ENCODE measurements around the gene FANCF.

The FANCF gene

DNA sequence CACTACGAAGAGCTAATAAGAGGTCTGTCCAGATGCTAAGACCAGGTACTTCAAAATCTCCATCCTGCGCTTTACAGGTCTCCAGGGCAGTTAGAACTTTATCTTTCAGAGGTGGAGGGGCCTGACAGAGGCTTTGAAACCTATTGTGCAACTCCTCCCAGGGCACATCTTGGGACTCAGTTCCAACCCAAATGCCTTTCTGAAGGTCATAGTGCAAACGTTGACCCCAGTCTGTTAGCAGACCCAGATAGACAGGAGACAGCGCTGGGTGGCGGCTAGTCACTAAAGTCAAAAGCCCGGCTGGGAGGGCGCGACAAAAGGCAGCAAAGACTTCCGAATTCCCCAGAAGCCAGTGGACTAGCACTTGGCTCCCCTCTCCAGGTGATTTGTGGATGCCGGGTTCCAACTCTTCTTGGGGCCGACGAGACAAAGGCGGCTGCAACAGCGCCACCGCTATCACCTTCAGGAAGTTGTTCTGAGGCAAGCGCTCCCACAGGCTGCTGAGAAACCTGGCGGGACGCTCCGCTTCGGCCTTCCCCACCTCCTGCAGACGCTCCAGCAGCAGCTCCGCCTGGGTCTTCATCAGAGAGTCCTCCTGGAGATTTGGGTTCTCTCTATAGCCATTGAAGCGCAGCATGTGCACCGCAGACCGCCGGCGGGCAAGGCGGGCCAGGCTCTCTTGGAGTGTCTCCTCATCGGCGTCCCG, 728 bp downstream of the FANCF start:
- DNase-seq, result peak; percentile 54

- DNase-seq, result no peak
These were observed 7.8 kb downstream of the FANCF start for GRCh38 chr11:22617868-22618267.

DNA sequence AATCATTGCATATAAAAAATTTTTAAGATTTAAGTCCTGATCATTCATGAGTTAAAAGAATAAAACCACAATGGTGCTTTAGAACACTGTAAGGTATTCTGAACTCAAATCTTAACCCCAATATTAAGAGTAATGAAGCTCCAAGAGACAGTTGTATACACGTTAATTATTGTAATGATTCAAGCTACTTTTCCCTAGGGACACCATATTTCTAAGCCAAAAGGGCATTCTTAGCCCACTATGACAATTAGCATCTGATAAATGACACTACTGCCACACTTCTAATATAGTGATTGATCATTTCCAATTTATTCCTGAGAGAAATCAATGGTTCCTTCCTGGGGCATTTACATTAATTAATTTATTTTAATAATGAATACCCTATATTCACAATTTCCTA, 21.7 kb downstream of the FANCF start:
- no peak for DNase-seq

- no peak for DNase-seq
These were observed 23.1 kb downstream of the FANCF start for GRCh38 chr11:22602504-22602903.

GRCh38 chr11:22599458-22599857, 26.2 kb downstream of the FANCF start:
- no peak for DNase-seq

- no peak for DNase-seq
These were observed 28.6 kb downstream of the FANCF start for GRCh38 chr11:22597062-22597461.

- no peak for DNase-seq
These were observed 40.6 kb downstream of the FANCF start for GRCh38 chr11:22584976-22585375.

DNA sequence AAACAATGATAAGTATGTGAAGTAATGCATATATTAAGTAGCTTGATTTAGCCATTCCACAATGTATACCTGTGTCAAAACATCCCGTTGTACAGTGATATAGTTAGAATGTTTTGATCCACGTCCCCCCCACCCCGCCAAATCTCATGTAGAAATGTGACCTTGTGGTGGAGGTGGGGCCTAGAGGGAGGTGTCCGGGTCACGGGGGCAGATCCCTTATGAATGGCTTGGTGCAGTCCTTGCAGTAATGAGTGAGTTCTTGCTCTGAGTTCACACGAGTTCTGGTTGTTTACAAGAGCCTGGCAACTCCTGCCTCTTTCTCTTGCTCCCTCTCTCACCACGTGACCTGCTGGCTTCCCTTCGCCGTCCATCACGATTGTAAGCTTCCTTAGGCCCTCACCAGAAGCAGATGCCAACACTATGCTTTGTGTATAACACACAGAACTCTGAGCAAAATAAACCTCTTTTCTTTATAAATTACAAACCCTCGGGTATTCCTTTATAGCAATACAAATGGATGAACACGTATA, 41.6 kb downstream of the FANCF start:
- no peak for DNase-seq

DNA sequence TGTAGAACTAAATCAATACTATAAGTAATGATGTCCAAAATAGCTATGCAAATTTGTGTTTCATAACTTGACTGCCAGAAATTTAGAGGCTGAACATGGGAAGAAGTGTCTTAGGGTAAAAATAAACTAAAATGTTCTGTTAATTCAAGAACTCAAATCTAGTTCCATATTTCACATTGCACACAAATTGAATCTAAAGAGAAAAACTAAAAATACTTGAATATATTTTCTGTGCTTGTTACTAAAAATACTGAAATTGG, 43.5 kb downstream of the FANCF start:
- no peak for DNase-seq

DNA sequence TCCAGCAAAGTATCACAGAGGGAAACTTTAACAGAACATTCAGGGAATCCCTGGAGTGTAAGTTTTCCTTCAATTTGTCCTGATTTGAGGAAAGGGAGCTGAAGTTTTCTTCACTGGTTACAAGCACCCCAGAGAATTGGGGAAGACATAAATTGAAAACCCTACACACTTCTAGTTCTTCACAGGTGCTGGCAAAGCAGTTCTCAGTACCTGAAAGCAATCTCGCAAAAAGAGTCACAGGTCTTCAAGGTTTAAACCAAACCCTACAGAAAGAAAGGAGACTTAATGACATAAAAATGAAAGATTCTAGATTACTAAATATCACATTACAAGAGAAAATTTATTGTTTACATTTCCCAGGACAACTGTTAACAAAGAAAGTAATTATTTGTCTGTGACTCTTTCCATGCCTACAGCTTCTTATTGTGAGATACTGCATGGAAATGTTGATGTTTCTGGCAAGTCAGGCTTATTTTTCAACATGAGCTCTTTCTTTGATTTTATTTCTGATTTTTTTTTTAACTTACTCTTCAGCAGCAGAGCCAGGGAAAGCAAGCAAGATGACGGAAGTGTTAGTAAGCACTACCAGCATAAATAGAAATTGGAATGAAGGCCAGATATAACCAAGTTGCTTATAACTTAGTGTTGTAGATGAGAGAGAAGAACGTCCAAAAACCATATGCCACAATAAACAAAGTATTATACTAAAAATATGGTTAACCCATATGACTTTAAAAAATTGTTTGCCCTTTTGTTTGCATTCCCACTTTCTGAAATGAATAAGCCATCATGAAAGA, 44.1 kb downstream of the FANCF start:
- DNase-seq, result no peak

GRCh38 chr11:22577854-22578253, 47.8 kb downstream of the FANCF start:
- DNase-seq, result no peak
